Measurements from ENCODE around the gene NHLRC2. TPM values are rescaled to one million over a fixed set of nuclear protein-coding genes. Genes with fewer than 3 reads are reported as not detected.

NHLRC2 gene
- total RNA-seq, 6 experiments from 2014 or later = 14.5 to 28.4 (median 23.0) TPM

DNA sequence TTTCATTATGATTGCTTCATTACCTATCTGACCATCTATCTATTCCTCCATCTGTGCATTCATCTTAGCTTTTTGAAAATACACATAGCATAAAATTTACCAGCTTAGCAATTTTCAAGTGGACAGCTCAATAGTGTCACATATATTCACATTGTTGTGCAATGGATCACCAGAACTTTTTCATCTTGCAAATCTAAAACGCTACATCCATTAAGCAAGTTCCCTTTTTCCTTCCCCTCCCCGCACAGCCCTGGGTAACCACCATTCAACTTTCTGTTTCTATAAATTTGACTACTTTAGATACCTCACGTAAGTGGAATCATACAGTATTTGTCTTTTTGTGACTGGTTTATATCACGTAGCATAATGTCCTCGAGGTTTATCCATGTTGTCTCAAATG is 111.2 kb downstream of the NHLRC2 start:
- intact Hi-C loops (cut with DNase I) = no loop called here
- no peaks in the 10 kb centered on the region for H3K27me3 ChIP-seq
- H3K4me3 ChIP-seq = no peak overlapping the region
- peaks cover 0 to 34% (median 12%) of the 10 kb centered on the region in 4 donors for H3K4me1 ChIP-seq
- no peaks in the 10 kb centered on the region for H3K36me3 ChIP-seq
- 73% methylated on average over 5 of the region's 5 CpGs for WGBS (ENCODE audit: insufficient coverage, low coverage, low lambda C conversion rate, missing lambda C conversion rate)
- TF ChIP-seq POLR2A (IDR thresholded peaks at IDR 0.05) = no peak
- TF ChIP-seq, protein P1, sequence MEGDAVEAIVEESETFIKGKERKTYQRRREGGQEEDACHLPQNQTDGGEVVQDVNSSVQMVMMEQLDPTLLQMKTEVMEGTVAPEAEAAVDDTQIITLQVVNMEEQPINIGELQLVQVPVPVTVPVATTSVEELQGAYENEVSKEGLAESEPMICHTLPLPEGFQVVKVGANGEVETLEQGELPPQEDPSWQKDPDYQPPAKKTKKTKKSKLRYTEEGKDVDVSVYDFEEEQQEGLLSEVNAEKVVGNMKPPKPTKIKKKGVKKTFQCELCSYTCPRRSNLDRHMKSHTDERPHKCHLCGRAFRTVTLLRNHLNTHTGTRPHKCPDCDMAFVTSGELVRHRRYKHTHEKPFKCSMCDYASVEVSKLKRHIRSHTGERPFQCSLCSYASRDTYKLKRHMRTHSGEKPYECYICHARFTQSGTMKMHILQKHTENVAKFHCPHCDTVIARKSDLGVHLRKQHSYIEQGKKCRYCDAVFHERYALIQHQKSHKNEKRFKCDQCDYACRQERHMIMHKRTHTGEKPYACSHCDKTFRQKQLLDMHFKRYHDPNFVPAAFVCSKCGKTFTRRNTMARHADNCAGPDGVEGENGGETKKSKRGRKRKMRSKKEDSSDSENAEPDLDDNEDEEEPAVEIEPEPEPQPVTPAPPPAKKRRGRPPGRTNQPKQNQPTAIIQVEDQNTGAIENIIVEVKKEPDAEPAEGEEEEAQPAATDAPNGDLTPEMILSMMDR (IDR thresholded peaks at IDR 0.05) = no peak
- no peaks in the 10 kb centered on the region for H3K9me3 ChIP-seq
- DNase-seq = no peak
- peak overlapping the region in 2 of 3 donors; percentile 10 to 61 for H3K27ac ChIP-seq
- ATAC-seq = peak in 3 of 4 donors; percentile 32 to 36 (median 33)

Small RNA genes within 50 kb of the gene (small RNA-seq; reads per million reads assigned to genes)
- gene RF00560 = 0 reads per million in 2 experiments

Other genes starting within 250 kb of the NHLRC2 start
- gene NRAP, start 190.6 kb upstream of the NHLRC2 start, total RNA-seq = 1 to 10 TPM in 1 of 6 experiments, under 1 TPM in 4, not detected in 1; 0.07 to 1.9 (median 0.22) TPM
- 10 to 100 TPM in 5 of 6 experiments, 1 to 10 TPM in 1; 9.5 to 24.7 (median 12.4) TPM for gene CASP7, start 174.7 kb upstream of the NHLRC2 start, total RNA-seq
- not detected for gene PLEKHS1, start 103.0 kb upstream of the NHLRC2 start, total RNA-seq
- 1 to 10 TPM; 4.5 to 8.3 (median 5.9) TPM for gene DCLRE1A, start 579 bp upstream of the NHLRC2 start, total RNA-seq
- under 1 TPM in 4 of 6 experiments, not detected in 2; 0.11 to 0.66 (median 0.38) TPM for gene ADRB1, start 189.2 kb downstream of the NHLRC2 start, total RNA-seq